ENCODE results near the gene NATD1.

DNA sequence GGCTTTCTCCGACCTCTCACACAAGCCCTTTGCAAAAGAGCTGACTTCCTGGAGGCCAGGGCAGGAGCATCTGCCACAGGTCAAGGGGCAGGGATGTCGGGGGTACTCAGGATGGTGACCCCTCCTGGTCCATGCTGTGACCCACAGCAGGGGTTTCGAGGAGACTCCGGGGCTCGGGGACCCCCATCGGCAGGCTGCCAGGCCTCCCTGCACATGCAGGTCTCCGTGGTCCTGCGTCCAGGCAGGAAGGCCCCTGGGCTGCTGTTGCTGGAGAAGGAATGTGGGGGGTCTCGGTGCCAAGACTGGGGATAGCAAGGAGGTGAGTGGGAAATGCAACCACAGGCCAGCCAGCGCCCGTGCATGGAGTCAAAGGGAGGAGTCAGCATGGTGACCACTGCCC, 11.6 kb downstream of the NATD1 start:
- TF ChIP-seq EZH2 (IDR thresholded peaks at IDR 0.05; ENCODE audit: borderline replicate concordance, low read depth, low read length, poor library complexity, severe bottlenecking): no peak
- TF ChIP-seq, protein P1, sequence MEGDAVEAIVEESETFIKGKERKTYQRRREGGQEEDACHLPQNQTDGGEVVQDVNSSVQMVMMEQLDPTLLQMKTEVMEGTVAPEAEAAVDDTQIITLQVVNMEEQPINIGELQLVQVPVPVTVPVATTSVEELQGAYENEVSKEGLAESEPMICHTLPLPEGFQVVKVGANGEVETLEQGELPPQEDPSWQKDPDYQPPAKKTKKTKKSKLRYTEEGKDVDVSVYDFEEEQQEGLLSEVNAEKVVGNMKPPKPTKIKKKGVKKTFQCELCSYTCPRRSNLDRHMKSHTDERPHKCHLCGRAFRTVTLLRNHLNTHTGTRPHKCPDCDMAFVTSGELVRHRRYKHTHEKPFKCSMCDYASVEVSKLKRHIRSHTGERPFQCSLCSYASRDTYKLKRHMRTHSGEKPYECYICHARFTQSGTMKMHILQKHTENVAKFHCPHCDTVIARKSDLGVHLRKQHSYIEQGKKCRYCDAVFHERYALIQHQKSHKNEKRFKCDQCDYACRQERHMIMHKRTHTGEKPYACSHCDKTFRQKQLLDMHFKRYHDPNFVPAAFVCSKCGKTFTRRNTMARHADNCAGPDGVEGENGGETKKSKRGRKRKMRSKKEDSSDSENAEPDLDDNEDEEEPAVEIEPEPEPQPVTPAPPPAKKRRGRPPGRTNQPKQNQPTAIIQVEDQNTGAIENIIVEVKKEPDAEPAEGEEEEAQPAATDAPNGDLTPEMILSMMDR (conservative IDR thresholded peaks at IDR 0.05; ENCODE audit: low read depth, low read length): no peak
